ENCODE data around the gene CIAO3.
"Not testable (repeated sequence)": the region's sequence is repeated elsewhere in the genome, so short reads cannot be mapped to it uniquely, and the experiment has no call there.

The CIAO3 gene

DNA sequence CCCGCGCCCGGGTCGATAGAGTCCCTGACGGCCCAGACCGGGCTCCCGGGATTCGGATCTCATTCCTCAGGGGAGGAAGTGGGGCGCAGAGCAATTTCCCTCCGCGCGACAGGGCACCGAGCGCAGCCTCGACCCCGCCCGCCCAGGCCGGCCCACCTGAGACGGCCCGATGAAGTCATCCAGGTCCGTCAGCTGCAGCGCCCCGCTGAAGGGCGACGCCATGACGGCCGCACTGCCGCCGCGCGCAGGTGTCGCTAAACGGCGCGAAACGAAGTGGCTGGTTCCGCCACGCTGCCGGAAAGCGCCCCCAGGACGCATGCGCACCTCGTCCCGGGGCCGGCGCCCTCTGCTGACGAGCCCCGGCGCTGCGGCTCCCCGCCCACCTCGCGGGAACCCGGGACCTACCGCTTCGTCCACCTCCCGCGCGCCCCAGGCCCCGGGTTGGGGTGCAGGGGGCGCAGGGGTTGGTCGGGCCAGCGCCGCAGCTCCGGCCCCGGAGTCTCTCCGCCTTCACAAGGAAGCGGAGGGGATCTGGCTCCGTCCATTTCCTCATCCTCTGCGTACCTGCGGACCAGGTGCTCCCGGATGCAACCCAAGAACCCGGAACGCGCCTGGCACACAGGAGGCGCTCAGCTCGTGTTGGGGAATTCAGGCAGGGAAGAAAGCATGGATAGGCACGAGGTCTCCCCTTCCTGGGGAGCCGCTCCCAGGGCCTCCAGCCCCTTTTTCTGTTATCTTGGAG is at the start of gene CIAO3:
Gene CIAO3, minus strand, starts transcription at position 234 of the 742 bp plus-strand sequence. Its CDS starts 12 bp downstream, at position 222.
- peak; percentile 89 for DNase-seq (ENCODE audit: low read depth)

DNA sequence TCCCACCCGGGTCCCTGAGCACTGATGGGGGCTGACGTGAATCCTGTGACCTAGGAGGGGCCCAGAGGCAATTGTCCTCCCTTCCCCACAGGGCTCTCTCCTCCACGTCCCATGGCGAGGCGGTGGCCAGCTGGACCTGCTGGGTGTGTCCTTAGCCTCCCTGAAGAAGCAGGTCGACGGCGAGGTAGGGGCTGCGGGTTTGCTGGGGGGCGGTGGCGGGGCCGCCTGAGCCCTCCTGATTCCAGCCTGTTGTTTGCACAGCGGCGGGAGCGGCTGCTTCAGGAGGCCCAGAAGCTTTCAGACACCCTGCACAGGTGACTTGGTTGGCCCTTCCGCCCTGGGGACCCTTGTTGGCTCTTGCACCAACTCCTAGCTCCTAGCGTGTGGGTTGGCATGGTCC is 49.3 kb upstream of the CIAO3 start:
- no peak for DNase-seq (ENCODE audit: low read depth)

DNA sequence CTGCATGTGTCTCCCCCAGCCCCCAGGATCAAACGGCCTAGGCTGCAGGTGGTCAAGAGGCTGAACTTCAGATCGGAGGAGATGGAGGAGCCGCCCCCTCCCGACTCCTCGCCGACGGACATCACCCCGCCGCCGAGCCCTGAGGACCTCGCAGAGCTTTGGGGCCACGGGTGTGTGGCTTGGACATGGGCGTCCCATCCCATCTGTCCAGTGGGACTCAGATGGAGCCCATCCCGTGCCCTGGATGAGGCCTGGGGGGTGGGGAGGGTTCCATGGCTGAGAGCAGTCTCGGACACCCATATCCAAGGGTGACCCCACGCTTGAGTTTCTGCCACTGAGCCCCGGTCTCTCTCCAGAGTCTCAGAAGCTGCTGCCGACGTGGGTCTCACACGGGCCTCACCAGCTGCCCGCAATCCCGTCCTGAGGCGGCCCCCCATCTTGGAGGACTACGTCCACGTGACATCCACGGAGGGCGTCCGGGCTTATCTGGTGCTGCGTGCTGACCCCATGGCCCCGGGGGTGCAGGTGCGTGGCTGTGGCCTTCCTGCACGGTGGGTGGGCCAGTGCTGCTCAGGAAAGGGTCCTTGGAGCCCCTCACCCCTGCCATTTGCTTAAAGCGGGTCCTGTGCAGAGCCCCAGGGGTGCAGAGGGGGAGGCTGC is 48.5 kb upstream of the CIAO3 start:
- no peak for DNase-seq (ENCODE audit: low read depth)

DNA sequence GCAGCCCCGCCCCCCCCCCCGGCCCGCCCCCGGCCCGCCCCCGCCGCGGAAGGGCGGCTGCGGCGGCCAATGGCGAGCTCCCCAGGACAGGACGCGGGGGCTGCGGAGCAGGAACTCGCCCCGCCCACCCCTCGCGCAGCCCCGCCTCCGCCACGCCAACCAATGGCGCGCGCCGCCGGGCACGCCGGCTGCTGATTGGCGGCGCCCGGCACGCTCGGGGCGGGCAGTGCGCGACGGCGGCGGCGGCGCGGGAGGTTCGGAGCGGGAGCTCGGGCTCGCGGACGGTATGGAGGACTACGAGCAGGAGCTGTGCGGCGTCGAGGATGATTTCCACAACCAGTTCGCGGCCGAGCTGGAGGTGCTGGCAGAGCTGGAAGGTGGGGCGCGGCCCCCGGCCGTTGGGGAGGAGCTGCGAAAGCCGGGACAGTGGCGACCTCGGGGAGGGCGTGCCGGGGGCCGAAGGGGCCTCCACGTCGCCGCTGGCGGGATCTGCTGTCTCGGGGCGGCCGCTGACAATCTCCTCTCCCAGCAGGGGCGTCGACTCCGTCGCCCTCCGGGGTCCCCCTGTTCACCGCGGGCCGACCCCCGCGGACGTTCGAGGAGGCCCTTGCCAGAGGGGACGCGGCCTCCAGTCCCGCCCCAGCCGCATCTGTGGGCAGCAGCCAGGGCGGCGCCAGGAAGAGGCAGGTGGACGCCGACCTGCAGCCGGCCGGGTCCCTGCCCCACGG is 47.8 kb upstream of the CIAO3 start, which contains the start of gene CHTF18:
Gene CHTF18, plus strand, starts transcription at position 222 of the 728 bp plus-strand sequence. Its CDS starts 65 bp downstream, at position 287.
- peak; percentile 95 for DNase-seq (ENCODE audit: low read depth)

DNA sequence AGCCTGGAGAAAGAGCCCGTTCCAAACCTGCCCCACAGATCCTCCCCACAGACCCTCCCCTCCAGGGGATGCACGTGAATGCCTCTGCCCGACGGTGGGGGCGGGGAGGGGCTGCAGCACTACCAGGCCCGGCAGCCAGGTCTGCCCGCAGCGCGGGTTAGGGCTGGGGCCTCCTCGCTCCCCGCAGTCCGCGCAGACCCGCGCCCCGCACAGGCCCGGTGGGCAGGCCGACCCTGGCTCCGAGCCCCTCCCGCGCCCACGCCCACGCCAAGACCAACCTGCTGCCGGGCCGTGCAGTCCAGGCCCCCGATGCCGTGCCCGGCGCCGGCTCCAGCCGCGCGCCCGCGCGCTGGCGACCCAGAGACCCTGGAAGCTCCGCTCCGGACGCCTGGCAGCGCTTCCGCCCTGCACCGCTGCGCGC is 47.2 kb upstream of the CIAO3 start, which contains the start of gene RPUSD1:
Gene RPUSD1, minus strand, starts transcription at position 404 of the 421 bp plus-strand sequence. CDS start 644 bp downstream, outside the sequence.
- no peak for DNase-seq (ENCODE audit: low read depth)

DNA sequence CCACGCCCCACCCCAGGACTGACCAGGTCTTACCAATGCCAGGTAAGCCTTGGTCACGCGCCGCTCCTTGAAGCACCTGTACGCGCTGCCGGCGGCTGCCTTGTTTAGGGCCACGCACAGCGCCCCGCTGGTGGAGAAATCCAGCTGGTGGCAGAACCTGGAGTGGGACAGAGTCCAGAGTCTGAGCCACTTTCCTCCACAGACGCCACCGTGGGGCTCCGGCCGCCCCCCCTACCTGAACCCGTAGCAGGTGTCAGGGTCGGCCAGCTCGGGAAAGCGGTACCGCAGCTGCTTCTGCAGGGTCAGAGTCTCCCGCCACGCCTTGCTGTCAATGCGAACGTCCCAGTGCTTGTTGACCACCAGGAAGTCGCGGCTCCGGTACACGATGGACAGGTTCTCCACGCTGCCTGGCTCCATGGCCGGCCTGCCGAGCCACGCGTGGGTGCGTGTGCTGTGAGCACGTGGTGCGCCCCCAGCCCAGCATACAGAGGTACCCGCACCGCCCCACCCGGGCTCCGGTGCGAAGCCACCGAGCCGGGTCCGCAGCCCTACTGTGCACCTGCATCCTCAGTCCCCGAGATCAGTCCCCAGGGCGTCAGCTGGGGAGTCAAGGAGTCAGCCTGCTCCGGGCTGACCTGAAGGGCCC is 46.6 kb upstream of the CIAO3 start:
- no peak for DNase-seq (ENCODE audit: low read depth)

DNA sequence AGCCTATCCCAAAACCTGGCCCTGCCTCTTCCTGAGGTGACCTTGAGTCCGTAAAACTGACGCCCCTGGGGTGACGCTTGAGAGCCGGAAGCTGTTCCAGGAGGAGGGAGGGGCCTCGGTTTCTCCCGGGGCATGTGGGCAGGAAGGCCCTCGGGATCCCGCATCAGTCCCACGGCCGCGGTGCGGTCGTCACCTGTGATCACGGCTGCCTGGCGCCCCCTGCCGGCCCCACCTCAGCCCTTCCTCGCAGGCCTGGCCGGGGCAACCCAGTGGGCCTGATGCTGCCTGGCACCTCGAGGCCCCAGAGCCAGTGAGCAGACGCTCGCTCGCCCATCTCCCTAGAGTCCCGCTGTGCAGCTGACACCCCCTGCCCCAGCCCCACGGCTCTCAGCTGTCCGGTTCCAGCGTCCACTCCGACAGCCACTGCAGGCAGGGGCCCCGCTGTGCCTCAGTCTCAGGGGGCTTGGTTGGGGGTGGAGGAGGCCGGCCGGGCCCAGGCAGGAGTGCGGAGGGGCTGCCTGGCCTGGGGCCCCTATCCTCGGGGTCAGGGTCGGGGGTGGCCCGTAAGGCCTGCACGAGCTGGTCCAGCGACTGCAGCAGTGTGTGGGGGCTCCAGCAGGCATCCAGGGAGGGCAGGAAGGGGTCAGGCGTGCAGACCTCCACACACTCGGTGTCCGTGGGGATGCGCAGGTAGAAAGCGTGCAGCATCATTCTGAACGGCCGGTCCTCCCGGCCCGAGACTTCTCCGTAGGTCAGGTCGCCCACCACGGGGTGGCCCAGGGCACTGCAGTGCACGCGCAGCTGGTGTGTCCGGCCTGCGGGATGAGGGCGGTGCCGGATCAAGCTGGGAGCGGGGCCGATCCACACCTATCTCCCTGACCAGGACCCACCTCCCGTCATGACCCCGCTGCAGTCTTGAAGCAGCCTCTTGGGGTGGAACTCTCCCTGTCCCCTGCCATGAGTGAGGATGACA is 45.1 kb upstream of the CIAO3 start:
- peak; percentile 56 for DNase-seq (ENCODE audit: low read depth)

DNA sequence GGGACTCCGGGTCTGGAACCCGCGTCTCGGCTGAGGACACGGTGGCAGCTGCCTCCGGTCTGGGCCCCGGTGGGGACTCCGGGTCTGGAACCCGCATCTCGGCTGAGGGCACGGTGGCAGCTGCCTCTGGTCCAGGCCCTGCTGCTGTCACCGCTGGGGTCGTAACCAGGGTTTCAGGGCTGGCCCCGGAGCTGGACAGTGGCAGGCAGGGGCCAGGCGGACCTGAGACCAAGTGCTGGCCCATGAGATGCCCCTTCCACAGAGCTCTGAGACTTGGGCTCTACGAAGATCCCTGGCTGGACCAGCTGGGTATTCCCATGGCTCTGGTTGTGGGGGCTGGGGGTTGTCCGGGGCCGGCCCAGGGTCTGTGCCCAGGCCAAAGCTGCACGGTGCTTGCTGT is 43.6 kb upstream of the CIAO3 start:
- no peak for DNase-seq (ENCODE audit: low read depth)

DNA sequence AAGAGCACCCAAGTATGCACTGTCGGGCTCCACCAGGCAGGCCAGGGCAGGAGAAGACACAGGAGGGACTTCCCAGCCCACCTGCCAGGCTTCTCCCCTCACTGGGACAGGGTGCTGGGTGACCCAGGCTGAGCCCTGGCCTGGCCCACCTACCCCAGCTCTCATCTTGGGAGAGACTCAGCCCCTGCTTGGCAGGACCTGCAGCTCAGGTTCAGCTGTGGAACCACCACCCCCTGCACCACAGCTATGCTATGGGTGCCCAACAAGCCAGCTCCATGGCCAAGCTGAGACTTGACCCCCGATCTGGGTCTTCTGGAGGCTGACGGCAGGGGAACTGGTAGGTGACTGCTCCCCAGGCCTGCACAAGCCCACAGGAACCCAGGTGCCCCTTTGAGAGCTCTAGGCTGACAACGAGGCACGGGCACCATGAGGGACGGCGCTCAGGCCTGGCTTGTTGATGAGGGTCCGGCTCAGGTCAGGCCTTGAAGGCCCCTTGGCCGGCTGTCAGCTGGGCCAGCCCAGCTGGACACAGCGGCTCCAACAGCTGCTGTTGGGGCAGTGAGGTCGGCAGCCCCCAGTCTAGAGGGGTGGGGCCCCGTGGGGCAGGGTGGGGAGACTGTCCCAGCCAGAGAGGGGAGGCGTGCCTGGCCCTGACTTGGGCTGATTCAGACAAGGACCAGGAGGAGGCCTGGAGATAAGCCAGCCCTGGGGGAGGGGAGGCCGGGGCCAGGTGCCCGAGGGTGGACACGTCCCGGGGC is 42.8 kb upstream of the CIAO3 start:
- DNase-seq (ENCODE audit: low read depth): no peak

DNA sequence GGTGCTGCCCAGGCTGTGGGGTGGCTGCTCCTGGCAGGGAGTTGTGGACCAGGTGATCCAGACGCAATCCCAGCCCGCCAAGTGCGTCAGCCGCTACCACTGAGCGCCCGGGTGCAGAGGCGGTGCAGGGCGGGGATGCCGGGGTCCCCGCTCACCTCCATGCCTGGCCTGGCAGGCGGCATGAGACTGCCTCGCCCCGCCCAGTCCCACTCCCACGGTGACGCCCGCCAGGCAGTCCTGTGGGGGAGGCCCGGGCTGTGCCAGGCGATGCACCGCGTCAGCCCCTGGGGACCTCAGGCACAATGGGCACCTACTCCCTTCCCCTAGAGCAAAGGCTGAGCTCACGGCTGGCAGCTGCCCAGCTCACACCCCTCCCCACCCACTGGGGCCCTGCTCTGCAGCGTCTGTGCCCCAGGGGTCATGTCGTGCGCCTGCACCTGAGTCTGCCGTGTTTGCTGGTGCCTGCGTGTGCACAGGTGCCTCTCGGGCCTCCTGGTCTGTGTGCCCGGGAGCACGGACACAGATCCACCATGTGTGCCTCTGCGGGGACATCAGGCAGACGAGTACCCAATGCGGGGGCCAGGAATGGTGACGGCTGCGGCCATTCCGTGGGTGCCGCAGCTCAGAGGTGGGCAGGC is 42.1 kb upstream of the CIAO3 start:
- no peak for DNase-seq (ENCODE audit: low read depth)

DNA sequence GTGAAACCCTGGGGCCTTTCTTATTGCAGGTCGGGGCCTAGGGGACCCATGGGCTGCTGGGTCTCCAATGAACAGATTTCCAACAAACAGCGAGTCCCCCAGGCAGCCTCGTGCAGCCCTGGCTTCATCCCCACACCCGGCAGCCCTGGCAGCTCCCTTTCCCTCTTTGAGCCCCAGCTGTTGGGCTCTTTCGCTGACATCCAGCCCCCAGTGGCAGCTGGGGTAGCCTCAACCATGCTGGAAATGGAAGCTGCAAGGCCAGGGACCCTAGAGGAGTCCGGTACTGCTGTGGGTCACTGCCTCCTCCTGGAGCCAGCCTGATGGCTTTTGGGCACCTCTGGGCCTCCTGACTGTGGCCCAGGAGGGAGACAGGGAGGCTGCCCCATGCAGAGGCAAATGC is 41.5 kb upstream of the CIAO3 start:
- DNase-seq (ENCODE audit: low read depth): no peak

DNA sequence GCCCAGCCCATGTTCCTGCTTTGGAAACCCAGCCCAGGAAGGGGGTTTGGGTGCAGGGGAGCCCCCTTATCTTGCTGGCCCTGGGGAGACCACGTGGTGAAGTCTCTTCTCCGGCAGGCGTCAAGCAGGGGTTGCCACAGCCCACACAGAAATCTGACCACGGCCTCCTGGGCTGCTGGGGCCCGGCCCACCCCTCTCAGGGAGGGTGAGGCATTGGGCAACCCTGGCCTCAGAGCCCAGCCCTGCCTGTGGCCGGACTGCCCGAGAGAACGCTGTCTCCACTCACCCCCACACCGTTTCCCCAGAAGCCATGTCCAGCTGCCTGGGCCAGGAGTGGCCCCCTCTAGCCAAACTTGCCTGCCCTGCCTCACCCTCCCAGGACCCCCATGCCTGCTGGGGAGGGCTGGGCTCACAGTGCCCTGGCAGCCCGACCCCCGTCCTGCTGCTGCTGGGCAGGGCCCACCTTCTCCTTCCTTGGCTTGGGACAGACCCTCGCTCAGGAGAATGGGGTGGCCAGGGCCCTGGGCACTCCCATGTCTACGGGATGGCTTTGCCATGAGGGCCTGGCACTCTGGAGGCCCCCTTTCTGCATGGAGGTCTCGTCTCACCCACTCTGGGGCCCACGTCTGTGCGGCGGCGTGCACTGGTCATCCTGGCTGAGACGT is 40.7 kb upstream of the CIAO3 start:
- no peak for DNase-seq (ENCODE audit: low read depth)

DNA sequence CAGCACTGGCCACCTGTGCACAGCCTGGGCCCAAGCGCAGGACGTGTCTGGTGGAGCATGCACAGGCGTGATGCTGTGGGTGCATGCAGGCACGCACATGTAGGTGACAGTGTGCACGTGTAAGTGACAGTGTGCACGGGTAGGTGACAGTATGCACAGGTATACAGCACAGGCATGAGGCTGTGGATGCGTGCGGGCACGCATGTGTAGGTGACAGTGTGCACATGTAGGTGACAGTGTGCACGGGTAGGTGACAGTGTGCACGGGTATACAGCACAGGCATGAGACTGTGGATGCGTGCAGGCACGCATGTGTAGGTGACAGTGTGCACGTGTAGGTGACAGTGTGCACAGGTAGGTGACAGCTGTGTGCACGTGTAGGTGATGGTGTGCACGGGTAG is 39.5 kb upstream of the CIAO3 start:
- DNase-seq (ENCODE audit: low read depth): no peak

DNA sequence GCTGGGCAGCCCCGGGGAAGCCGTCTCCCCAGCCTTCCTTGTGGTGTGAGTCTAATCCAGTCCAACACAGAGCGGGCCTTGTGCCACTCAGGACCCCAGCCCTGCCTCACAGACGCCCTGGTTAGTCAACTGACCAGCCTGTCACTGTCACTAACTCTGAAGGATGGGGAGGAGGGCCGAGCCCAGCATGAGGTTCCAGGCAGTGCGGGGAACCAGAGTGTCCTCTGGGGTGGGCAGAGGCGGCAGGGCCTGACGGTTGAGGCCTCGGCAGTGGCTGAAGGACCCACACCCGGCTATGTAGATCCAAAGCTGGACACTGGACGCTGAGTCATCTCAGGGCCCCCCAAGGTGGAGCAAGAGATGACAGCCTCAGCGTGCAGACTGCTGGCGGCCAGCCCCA is 38.8 kb upstream of the CIAO3 start:
- DNase-seq (ENCODE audit: low read depth): no peak

DNA sequence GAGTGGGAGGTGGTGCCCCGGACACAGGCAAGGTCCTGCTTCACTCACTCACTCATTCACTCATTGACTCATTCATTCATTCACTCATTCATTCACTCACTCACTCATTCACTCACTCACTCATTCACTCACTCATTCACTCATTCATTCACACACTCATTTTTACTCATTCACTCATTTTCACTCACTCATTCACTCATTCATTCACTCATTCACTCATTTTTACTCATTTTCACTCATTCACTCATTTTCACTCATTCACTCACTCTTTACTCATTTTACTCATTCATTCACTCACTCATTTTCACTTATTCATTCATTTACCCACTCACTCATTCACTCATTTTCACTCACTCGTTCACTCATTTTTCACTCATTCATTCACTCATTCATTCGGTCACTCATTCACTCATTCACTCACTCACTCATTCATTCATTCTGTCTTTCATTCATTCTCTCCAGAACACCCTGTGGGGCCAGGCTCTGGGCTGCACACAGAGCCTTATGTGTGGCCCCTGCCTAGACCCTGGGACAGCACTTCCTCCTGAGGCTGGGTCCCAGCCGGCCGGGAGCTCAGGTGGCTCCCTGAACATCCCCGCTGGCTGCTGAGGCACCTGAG is 38.2 kb upstream of the CIAO3 start:
- no peak for DNase-seq (ENCODE audit: low read depth)

DNA sequence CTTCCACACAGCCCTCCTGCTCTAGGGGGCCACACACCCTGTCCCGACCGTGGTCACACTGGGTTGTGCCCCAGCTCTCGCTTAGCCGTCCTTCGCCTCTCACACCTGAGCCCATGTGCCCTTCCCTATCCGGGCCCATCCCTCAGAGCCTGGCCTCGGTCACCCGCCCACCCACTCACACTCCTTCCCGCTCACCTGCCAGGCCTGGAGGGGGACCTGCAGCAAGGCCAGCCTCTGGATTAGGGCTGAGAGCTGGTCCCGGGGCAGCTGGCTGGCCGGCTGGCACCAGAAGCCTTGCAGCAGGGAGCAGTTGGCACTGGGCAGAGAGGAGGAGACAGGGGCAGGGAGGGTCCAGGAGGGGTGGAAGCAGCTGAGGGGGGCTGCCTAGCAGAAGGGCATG is 37.6 kb upstream of the CIAO3 start:
- DNase-seq (ENCODE audit: low read depth): no peak

DNA sequence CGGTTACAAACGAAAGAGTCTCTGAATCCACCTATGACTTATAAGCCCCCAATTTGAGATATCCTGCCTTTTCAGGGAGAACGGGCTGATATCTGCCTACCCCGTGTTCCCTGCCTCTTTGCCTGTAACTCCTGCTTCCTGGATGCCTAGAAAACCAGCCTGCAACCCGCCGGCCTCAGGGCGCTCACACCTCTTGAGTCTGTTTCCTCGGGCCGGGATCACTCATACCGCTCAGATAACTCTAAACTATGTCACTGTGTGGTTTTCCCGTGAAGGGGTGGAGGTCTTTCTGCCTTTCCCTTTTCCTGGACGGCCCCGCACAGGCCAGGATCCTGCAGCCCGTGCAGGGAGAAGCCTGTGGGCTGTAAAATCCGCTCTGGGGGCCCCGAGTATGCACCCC is 37.0 kb upstream of the CIAO3 start:
- no peak for DNase-seq (ENCODE audit: low read depth)

DNA sequence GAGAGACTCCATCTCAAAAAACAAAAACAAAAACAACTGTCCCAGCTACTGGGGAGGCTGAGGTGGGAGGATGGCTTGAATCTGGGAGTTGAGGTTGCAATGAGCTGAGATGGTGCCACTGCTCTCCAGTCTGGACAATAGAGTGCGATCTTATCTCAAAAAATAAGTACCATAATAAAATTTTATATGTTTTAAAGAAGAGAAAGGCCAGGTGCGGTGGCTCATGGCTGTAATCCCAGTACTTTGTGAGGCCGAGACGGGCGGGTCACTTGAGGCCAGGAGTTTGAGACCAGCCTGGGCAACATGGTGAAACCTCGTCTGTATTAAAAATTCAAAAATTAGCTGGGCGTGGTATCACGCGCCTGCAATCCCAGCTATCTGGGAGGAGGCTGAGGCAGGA is 36.0 kb upstream of the CIAO3 start:
- no peak for DNase-seq (ENCODE audit: low read depth)

DNA sequence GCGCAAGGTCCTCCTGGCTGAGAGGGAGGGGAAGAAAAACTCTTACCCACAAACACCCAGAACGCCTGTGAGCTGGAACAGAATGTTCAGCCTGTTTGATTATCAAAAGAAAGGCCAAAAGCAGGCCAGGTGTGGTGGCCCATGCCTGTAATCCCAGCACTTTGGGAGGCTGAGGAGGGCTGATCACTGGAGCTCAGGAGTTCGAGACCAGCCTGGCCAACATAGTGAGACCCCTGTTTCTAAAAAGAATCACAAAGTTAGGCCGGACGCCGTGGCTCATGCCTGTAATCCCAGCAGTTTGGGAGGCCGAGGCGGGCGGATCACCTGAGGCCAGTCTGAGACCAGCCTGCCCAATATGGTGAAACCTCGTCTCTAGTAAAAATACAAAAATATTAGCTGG is 35.5 kb upstream of the CIAO3 start:
- not testable (repeated sequence) for DNase-seq (ENCODE audit: low read depth)
